ENCODE data around the gene SEMA4D. TPM values are rescaled to one million over a fixed set of nuclear protein-coding genes. Genes with fewer than 3 reads are reported as not detected.

SEMA4D gene
- total RNA-seq, 1 donor: 0.43 TPM

- TF ChIP-seq, protein P1, sequence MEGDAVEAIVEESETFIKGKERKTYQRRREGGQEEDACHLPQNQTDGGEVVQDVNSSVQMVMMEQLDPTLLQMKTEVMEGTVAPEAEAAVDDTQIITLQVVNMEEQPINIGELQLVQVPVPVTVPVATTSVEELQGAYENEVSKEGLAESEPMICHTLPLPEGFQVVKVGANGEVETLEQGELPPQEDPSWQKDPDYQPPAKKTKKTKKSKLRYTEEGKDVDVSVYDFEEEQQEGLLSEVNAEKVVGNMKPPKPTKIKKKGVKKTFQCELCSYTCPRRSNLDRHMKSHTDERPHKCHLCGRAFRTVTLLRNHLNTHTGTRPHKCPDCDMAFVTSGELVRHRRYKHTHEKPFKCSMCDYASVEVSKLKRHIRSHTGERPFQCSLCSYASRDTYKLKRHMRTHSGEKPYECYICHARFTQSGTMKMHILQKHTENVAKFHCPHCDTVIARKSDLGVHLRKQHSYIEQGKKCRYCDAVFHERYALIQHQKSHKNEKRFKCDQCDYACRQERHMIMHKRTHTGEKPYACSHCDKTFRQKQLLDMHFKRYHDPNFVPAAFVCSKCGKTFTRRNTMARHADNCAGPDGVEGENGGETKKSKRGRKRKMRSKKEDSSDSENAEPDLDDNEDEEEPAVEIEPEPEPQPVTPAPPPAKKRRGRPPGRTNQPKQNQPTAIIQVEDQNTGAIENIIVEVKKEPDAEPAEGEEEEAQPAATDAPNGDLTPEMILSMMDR (IDR thresholded peaks at IDR 0.05; ENCODE audit: insufficient read depth, low read depth, low read length): no peak
- no peak overlapping the region for H3K4me3 ChIP-seq (ENCODE audit: low read depth, low read length)
- peak; percentile 12 for DNase-seq (ENCODE audit: low read depth)
Measured at GRCh38 chr9:89405826-89406225, 92.1 kb downstream of the SEMA4D start.

DNA sequence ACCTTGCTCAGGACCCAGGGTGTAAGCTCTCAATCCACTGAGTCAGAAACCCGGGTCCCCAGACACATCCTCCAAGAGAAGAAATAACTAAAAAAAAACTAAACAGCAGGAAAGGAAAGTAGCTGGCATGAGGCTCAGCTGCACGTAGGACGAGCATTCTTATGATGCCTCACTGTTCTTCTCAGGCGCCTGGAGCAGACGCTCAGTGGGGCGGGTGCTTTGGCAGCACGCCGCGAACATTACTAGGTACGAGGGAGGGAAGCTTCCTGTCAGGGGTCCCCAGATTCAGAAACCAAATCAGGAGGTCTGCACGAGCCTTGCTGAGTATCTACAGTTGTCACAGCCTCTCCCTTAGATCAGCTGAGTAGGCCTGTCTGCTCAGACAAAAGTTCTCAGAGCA, 93.8 kb downstream of the SEMA4D start:
- no peak for DNase-seq (ENCODE audit: low read depth)
- TF ChIP-seq, protein P1 (IDR thresholded peaks at IDR 0.05; ENCODE audit: insufficient read depth, low read depth, low read length): no peak
- no peak overlapping the region for H3K4me3 ChIP-seq (ENCODE audit: low read depth, low read length)

DNA sequence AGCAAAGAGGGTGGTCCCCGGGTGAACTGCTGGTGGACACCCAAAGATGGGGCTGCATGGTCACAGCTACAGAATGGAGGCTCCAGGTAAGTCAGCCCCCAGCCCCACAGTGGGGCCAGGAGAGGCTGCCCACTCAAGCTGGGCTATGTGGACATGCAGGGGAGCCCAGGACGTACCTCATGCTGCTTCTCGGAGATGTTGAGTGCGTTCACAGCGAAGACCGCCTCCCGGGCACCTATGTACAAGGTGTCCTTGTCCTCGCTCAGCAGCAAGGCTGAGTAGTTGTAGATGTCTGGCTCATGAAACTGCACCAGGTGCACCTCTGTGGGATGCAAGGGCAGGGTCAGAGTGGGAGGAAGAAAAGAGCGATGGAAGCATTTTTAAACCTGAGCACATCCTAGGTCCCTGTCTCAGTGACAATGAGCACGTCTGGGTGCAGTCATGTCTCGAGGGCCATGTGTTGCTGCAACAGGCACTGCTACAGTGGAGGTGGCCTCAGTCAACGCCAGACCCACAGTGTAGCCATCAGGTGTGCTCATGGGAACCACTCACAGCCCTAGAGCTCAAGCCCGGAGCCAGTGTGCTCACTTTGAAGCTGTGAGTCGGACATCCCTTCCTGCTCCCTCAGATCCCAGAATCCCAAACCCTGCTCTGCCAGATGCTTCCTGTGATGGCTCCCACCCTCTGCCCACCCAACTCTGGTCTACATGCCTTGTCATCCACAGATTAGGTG, 95.1 kb downstream of the SEMA4D start:
- TF ChIP-seq, protein P1 (IDR thresholded peaks at IDR 0.05; ENCODE audit: insufficient read depth, low read depth, low read length): no peak
- no peak for DNase-seq (ENCODE audit: low read depth)
- H3K4me3 ChIP-seq (ENCODE audit: low read depth, low read length): no peak overlapping the region

GRCh38 chr9:89400403-89401116, 97.4 kb downstream of the SEMA4D start:
- no peak for DNase-seq (ENCODE audit: low read depth)
- no peak overlapping the region for H3K4me3 ChIP-seq (ENCODE audit: low read depth, low read length)
- TF ChIP-seq, protein P1 (IDR thresholded peaks at IDR 0.05; ENCODE audit: insufficient read depth, low read depth, low read length): no peak

GRCh38 chr9:89398621-89399020, 99.3 kb downstream of the SEMA4D start:
- TF ChIP-seq, protein P1 (IDR thresholded peaks at IDR 0.05; ENCODE audit: insufficient read depth, low read depth, low read length): no peak
- H3K4me3 ChIP-seq (ENCODE audit: low read depth, low read length): no peak overlapping the region
- DNase-seq (ENCODE audit: low read depth): no peak

- TF ChIP-seq, protein P1 (IDR thresholded peaks at IDR 0.05; ENCODE audit: insufficient read depth, low read depth, low read length): no peak
- no peak for DNase-seq (ENCODE audit: low read depth)
- H3K4me3 ChIP-seq (ENCODE audit: low read depth, low read length): no peak overlapping the region
Measured at GRCh38 chr9:89397471-89397870, 100.4 kb downstream of the SEMA4D start.

All from fibroblast of villous mesenchyme (primary cell).